ENCODE data around the gene IMPDH1. TPM values are rescaled to one million over a fixed set of nuclear protein-coding genes. Genes with fewer than 3 reads are reported as not detected.

Gene IMPDH1
- total RNA-seq, 1 experiment from 2014 or later = 74.0 TPM

DNA sequence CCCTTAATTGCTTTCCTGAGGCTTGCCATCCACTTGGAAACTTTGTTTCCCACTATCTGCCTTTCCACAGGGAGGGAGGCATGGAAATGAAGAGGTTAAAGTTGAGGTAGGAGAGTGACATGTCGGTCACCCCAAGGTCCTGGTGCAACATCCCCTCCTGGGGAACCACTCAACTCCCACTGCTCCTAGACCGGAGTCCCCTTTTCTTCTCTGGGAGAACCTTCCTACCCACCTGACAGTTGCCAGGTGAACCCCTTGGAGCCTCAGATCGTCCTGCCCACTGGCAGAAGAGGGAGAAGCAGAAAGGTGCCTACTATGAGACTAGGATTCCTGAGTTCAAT lies 21.7 kb downstream of the IMPDH1 start:
- no TSS peak for BruUV-seq (replicated peaks)
- no peaks in the 10 kb centered on the region for H3K36me3 Mint-ChIP-seq (ENCODE audit: insufficient read depth, unreplicated experiment)
- CTCF ChIA-PET = interaction anchor here (0.6 to 14.9 kb wide), 25 partner anchors 9 to 804 kb away, joined by 3 to 372 read pairs (median 4); partner anchors contain the start of gene RBM28

GRCh38 chr7:128387216-128388144 lies 22.3 kb downstream of the IMPDH1 start:
- H3K36me3 Mint-ChIP-seq (ENCODE audit: insufficient read depth, unreplicated experiment) = no peaks in the 10 kb centered on the region
- ChIA-PET CTCF (interaction anchor here (0.5 to 14.9 kb wide), 43 partner anchors 8 to 1044 kb away, joined by 3 to 372 read pairs (median 4); partner anchors contain the start of gene RBM28), POLR2A (interaction anchor here (1.1 to 3.5 kb wide), 2 partner anchors 39 to 43 kb away, joined by 4 to 18 read pairs; partner anchors contain the start of gene RBM28)
- H3K27me3 Mint-ChIP-seq (ENCODE audit: insufficient read depth, unreplicated experiment) = no peaks in the 10 kb centered on the region
- H3K27ac Mint-ChIP-seq (ENCODE audit: low read depth, unreplicated experiment) = no peak overlapping the region
- DNase-seq (ENCODE audit: unreplicated experiment) = peak; percentile 78
- H3K4me3 Mint-ChIP-seq (ENCODE audit: unreplicated experiment) = no peak overlapping the region
- peak; percentile 89 for TF ChIP-seq CTCF (IDR thresholded peaks at IDR 0.05; ENCODE audit: unreplicated experiment)
- peaks cover 11% of the 10 kb centered on the region for H3K4me1 Mint-ChIP-seq (ENCODE audit: insufficient read depth, unreplicated experiment)
- H3K9me3 Mint-ChIP-seq (ENCODE audit: unreplicated experiment) = no peaks in the 10 kb centered on the region
- intact Hi-C loops (cut with micrococcal nuclease) = loop anchor here (1.0 to 10.0 kb wide), 2 partner anchors 40 to 833 kb away; no protein-coding TSS in a partner anchor
- no TSS peak for BruUV-seq (replicated peaks)

More for the DNA sequence above, 21.7 kb downstream of the IMPDH1 start:
- DNase-seq (ENCODE audit: unreplicated experiment) = no peak
- Mint-ChIP-seq H3K4me1 (ENCODE audit: insufficient read depth, unreplicated experiment) (peaks cover 11% of the 10 kb centered on the region), H3K9me3 (ENCODE audit: unreplicated experiment) (no peaks in the 10 kb centered on the region), H3K27me3 (ENCODE audit: insufficient read depth, unreplicated experiment) (no peaks in the 10 kb centered on the region), H3K27ac (ENCODE audit: low read depth, unreplicated experiment) (no peak overlapping the region), H3K4me3 (ENCODE audit: unreplicated experiment) (no peak overlapping the region)
- POLR2A ChIA-PET = interaction anchor here (1.1 to 3.5 kb wide), 2 partner anchors 39 to 44 kb away, joined by 4 to 18 read pairs; partner anchors contain the start of gene RBM28
- TF ChIP-seq CTCF (IDR thresholded peaks at IDR 0.05; ENCODE audit: unreplicated experiment) = no peak
- intact Hi-C loops (cut with micrococcal nuclease) = loop anchor here (10.0 kb wide), 1 partner anchor 833 kb away; no protein-coding TSS in a partner anchor

- ChIA-PET POLR2A (interaction anchor here (0.7 to 3.5 kb wide), 2 partner anchors 15 to 38 kb away, joined by 3 to 18 read pairs; no protein-coding TSS in a partner anchor), CTCF (interaction anchor here (0.5 to 14.9 kb wide), 30 partner anchors 9 to 1045 kb away, joined by 3 to 372 read pairs (median 4); partner anchors contain the start of gene RBM28)
- Mint-ChIP-seq H3K27me3 (ENCODE audit: insufficient read depth, unreplicated experiment) (no peaks in the 10 kb centered on the region), H3K27ac (ENCODE audit: low read depth, unreplicated experiment) (no peak overlapping the region), H3K4me3 (ENCODE audit: unreplicated experiment) (no peak overlapping the region), H3K36me3 (ENCODE audit: insufficient read depth, unreplicated experiment) (no peaks in the 10 kb centered on the region), H3K9me3 (ENCODE audit: unreplicated experiment) (no peaks in the 10 kb centered on the region), H3K4me1 (ENCODE audit: insufficient read depth, unreplicated experiment) (peaks cover 14% of the 10 kb centered on the region)
- no peak for TF ChIP-seq CTCF (IDR thresholded peaks at IDR 0.05; ENCODE audit: unreplicated experiment)
- no TSS peak for BruUV-seq (replicated peaks)
- intact Hi-C loops (cut with micrococcal nuclease) = loop anchor here (10.0 kb wide), 1 partner anchor 831 kb away; no protein-coding TSS in a partner anchor
- no peak for DNase-seq (ENCODE audit: unreplicated experiment)
Measured at GRCh38 chr7:128385988-128386925, 23.5 kb downstream of the IMPDH1 start.
